Stimulated activated CD4-positive, alpha-beta T cell treated with anti-CD3 and anti-CD28 coated beads, Interleukin-12 subunit alpha, Interleukin-12 subunit beta, amount 100 ng/mL, for 48 hours (primary cell): ENCODE data around the gene HIVEP2.

Source experiments
- DNase-seq, 3 donors: peaks; one replicate each; pipeline ENCODE4 v3.0.0-alpha.2; 2020; ENCODE audit warnings: low read depth in 2 of 3, low spot score in 1 of 3

HIVEP2 gene

DNA sequence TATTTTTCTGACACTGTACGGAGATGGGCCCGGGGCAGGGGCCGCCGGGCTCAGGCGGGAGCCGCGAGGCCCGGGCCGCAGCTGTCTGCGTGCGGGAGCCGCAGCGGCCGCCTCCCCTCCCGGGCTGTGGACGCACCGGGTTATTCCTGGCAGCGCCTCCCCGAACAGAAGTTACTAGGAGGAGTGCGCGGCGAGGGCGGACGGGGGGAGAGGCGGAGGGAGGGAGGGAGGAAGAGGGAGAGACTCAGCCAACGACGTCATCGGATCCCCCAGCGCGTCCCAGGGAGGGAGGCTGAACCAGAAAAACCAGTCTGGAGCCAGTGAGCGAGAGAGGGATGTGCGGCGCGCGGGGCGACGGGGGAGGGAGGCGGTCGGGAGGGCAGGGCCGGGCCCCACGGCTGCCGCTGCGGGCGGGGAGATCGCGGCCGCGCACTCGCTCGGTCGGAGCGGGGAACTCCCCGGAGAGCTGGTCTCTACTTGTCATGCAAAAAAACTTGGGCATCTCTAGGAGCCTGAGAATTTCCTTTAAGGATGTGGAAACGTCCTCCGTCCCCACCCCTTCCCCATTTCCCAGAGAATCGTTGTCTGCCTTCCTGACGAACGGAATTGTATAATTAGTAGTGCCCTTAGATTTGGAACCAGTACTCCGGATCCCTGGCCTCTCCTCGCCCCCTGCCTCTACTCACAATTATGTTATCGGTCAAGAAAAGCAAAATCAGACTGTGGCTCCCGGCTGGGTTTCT, 1.4 kb upstream of the HIVEP2 start:
- peak; percentile 76 to 91 (median 90) for DNase-seq

DNA sequence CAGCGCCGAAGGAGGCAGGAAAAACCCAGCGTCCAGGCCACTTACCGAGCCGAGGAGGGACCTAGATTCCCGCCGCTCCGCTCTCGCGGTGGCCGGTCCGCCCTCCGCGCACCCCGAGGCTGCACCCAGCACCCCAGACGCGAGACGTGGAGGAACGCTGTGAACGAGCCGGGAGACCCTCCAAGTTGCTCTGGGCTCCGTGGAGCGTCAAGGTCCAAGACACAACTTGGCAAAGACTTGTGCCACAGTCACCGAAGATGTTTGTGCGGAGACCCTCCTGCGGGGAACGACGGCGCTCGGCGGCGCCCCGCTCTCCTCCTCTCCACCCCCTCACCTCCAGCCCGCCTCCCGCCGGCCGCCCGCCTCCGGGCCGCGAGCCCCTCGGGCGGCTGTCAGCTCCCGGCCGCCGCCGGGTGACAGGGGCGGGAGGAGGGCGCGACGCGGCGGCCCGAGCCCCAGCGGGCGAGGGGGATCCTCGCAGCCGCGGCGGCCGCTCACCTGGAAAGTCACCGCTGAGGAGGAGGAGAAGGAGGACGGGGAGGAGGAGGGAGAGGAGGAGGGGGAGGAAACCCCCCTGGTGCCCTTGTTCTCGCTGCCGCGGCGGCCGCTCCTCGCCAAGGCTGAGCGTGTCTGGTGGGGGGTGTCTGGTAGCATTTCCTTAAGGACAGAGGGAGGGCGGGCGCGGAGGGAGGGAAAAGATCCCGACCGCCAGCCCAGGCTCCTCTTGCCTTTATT, 637 bp upstream of the HIVEP2 start:
- peak; percentile 27 to 36 (median 30) for DNase-seq

DNA sequence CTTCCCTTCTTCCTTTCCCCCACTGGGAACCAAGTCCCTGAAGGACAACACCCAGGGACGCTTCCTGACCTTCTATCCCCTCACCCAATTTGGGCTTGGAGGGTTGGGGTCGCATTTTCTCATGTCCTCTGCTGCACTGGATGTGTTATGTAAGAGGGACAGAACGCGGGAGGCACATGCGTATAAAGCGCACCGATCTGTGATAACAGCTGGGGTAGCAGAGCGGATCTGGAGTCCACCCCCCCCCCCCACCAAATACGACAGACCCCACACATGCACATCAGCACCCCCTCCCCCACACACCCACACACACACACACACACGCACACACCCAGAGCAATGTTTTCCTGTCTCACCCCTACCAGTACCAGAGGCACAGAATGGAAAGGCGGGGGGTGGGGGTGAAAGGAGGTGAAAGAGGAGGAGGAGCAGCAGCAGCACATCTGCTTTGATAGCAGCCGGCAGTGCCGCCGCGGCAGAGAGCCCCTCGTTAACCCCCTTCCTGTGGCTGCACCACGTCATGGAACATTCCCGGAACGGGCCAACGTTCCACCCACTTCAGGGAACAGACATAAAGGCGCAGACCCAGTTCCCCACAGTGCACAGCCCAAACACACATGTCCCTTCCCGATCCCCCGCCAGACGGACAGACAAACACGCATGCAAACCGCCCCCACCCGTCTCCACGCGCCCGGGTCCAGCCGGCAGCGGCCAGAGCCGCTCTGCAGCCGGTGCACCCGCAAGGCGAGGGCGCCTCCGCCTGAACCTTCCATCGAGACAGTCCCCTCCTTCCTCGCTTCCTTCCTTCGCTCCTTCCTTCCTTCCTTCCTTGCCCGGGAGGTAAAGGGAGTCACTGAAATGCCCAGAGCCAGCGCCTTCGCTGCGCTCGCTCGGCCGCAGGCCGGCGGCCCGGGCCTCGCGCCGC, 590 bp downstream of the HIVEP2 start:
- peak; percentile 84 to 90 (median 87) for DNase-seq

DNA sequence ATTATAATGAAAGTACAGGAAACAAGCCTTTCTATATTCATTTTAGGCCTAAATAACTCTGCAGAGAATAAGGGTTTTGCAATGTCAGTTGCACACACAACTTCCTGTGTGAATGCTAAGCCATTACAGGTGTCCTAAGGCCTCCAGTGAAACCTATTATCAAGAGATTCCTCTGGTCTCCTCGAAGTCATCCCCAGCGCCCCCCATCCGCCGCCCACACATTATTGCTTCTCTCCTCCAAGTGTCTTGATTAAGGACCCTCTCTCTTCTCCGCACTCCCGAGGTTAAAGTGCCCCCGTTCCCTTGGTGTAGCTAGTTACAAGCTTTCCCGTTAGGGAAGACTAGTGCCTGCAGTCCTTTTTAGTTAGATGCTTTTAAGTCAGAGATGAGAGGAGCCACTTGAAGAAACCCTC, 1.3 kb downstream of the HIVEP2 start:
- DNase-seq, result no peak

DNA sequence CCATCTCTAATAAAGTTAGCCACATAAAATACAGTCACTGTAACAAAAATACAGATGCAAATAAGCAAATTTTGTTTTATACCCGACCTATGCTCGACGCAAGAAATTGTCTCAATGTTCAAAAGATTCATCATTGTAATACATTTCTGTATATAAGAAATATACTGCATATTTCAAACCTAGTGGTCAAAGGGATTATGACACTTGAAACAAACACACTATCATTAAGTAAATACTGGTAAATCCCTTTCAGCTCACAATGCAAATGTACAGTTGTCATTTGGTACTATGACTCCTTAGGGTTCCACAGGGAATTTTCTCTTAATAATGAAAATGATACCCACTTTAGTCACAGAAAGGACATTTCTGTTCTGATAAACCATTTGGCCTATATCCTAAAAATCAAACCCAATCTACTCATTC, 2.2 kb downstream of the HIVEP2 start:
- no peak for DNase-seq

DNA sequence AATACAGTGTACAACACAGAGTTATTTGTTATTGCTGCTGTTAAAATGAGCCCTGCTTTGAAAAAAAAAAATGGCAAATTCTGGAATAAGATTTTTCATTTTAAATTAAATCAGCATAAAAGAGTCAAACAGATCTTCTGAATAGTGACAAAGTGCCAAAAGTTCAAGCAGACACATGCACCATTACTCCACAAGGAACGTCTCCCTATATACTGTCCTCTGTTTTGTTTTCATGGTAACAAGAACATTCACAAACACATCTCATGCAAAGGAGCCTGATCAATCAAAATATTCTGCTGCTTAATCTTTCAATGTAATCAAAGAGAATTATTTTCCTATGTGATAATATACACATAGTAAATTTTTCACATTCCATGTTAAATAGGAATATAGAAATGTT, 2.7 kb downstream of the HIVEP2 start:
- no peak for DNase-seq

DNA sequence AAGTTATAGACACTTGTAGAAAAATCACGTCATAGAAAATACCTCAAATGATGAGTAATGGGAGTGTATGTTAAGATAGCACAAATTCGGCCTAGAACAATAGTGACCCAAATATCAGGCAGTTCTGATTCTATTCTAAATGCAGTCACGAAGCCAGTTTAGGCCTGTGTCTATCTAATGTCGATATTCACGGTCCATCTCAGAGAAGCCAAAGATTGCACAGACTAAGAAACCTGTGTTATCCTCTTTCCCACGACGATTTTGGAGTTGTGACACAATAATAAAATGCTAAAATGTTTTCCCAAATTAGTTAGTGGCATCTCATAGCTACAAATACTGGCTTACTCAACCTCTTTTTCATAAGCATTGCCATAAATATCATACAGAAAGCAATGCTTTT, 4.0 kb downstream of the HIVEP2 start:
- DNase-seq, result no peak

DNA sequence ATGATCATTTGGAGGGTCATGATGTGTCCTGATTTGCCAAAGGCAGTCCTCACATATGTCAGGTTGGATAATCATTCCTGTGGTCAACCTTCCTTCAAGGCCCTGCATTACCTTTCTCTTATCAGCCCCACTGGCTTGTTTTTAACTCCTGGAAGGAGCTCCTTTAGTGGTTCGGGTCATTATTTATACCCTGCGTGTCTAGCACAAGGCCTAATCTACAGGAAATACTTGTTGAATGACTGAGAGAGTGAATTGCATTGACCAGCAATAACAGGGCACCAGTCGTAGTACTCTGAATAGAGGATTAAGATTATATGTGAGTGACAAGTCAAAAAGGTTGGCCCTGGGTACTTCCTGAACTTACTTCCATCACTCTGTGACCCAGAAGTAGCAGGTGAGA, 4.5 kb downstream of the HIVEP2 start:
- DNase-seq, result no peak

DNA sequence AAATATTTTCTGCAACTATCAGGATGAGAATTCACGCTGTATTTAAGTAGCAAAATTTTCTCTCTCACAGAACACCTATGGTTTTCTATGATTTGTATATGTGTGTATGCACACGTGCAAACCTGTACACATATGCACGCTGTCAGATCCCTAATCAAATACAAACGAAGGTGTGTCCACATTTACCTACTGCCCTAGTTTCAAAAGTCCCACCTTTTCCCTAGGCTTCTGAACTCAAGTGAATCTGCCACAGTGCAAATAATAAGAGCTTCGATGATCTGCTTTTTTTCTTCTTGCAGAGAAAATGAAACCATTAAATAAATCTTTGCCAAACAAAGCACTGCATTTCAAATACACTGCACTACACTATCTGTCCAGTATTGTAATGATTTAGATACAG, 6.5 kb downstream of the HIVEP2 start:
- no peak for DNase-seq

DNA sequence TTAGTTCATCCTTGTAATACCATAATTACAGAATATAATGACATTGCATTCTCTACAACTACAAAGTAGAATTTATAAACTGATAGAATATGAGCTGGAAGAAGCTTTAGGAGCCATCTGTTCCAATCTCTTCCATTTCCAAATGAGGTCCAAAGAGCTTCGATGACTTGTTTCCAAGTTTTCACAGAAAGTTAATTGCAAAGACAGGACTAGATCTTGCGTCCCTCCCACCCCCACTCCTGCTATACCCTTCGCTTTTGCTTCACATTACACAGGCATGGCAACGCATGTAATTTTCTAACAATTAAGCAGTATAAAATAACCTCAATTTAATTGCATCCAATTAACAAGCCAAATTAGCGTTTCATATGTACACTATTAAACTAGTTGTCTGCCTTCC, 7.0 kb downstream of the HIVEP2 start:
- DNase-seq, result no peak

DNA sequence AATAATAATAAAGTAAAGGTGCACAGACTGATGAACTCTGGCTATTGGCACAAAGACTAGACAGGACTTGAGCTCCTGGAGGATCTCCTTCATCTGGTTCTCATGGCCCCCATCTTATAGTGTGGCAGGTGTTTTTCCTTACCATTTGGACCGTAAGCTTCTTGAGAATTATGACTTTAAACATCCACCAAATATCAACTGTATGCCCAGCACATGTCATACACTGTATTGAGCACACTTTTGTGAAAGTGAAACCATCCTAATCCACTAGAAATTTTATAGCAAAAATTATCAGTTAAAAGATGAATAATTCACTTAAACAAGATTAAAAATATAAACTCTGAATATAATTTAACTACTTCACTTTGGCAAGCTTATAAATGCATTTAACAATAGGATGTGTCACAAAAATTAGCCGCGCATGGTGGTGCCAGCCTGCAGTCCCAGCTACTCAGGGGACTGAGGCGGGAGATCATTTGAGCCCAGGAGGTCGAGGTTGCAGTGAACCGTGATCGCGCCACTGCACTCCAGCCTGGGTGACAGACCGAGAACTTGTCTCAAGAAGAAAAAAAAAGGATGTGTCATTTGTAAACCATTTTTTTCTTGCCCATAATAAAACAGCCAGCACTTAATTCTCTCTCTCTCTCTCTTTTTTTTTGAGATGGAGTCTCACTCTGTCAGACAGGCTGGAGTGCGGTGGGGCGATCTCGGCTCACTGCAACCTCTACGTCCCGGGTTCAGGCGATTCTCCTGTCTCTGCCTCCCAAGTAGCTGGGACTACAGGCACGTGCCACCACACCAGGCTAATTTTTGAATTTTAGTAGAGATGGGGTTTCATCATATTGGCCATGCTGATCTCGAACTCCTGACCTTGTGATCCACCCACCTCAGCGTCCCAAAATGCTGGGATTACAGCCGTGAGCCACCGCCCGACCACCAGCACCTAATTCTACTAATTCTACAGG, 9.1 kb downstream of the HIVEP2 start:
- DNase-seq, result no peak

DNA sequence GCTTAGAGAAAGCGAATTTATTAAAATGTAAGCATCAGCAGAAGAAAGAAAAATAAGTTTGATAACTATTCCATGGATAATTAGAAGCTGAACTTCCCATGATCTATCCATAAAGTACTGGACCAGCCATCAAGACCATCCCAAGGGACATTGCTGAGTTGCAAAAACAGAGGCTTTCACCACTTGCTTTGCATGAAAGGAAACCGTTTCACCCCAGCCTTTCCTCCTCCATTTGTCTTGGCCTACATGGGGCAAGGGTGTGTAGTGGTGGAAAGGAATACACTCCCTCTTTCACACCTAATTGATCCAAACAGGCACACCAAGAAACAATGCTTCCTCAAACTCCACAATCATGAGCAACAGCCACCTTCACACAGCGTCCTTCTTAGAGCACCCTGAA, 10.4 kb downstream of the HIVEP2 start:
- no peak for DNase-seq

DNA sequence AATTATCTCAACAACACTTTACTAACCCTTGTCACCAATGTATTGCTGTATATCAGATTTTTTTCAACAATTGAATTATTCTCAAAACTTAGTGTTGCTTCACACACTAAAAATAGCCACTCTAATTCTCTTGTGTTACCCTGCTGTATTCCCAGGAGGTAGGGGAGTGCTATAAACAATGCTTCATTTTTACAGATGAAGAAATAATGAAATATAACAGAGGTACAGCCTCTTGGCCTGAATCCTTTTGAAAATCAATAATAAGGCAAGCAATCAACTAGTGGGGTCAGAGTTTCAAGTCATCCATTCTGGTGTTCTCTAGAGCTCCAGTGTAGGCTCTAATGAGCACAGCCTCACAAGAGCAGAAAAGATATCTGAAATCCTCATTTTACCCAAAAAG, 10.9 kb downstream of the HIVEP2 start:
- DNase-seq, result no peak

DNA sequence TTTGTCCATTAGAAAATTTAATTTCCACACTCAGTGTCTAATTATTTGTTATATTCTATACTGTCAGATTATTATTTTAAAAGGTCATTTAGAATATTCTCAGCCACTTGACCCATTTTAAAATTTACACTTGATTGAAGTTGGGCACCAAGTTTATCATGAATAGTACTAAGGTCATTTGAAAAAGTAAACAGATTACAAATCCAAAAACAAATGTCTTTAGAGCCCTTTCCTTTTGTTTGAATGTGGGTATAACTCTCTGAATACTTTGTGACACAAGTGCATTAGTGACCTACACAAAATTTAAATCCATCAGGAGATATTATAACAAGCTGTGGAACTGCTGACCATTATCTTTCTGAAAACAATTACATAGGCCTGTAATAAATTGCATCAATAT, 11.3 kb downstream of the HIVEP2 start:
- DNase-seq, result no peak

DNA sequence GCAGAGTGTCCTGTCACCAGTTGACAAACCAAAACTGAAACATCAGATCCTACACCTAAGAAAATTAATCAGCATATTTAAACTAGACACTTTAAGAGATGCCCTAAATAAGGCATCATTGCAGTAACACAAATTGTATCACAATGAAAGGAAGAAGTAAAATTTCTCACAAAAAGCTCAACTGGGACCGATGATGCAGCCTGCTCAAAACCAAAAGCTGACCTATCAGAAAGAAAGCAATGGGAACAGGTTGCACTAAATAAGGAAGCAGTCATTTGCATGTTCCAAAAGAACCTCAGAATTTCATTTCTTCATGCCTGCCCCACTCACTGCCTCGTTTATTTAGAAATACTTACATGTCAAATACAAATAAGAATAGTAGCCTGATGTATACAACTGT, 12.1 kb downstream of the HIVEP2 start:
- no peak for DNase-seq

DNA sequence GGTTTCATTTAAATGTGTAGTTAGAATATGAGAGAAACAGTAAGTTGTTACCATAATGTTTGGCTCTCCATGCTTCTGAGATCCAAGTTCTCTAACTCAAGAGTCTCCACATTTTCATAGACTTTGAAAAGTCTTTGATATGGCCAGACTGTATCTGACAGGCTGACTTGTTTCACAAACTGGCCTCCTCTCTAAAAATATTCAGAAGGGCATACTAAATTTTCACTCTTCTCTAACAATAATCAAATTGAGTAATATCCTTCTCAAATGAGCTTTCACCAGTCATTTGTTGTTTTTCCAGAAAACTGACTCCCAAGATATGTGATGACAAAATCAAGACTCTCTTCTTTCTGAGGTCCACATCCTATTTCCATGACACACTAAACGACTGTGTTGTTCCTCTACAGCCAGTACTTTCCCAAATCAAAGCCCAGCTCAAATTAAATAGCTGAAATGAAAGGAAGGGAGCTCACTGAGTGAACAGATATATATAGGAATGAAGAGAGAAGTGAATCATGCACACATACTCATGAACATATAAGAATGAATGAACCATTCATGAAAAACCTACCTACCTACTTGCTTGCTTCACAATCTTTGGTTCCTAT, 15.1 kb downstream of the HIVEP2 start:
- no peak for DNase-seq

DNA sequence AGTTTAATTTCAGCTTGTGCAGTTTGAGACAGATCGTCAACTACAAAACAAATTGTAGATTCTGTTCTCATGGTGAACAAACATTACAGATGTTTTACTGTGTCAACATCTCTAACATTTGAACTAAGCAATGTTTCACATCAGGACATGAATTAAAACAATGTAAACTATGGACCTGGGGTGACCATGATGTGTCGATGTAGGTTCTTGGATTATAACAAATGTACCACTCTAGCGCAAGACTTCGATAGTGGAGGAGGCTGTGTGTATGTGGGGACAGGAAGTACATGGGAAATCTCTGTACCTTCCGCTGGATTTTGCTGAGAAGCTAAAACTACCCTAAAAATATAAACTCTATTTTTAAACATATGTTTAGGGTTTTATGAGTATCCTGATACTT, 17.1 kb downstream of the HIVEP2 start:
- DNase-seq, result no peak

DNA sequence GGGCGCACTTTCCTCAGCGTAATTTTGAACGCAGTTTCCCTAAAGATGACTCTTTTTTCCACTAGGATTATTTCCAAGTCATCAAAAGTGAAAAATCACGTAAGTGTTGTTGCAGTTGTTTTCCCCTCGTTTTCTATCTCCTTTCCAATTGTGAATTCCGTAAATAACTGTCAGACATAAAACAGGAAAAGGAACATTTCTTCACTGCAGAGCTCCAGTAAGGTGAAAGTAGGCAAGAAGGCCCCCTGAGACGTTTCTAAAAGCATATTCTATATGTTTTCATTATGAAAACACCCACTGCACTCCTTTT, 17.8 kb downstream of the HIVEP2 start:
- DNase-seq, result no peak

DNA sequence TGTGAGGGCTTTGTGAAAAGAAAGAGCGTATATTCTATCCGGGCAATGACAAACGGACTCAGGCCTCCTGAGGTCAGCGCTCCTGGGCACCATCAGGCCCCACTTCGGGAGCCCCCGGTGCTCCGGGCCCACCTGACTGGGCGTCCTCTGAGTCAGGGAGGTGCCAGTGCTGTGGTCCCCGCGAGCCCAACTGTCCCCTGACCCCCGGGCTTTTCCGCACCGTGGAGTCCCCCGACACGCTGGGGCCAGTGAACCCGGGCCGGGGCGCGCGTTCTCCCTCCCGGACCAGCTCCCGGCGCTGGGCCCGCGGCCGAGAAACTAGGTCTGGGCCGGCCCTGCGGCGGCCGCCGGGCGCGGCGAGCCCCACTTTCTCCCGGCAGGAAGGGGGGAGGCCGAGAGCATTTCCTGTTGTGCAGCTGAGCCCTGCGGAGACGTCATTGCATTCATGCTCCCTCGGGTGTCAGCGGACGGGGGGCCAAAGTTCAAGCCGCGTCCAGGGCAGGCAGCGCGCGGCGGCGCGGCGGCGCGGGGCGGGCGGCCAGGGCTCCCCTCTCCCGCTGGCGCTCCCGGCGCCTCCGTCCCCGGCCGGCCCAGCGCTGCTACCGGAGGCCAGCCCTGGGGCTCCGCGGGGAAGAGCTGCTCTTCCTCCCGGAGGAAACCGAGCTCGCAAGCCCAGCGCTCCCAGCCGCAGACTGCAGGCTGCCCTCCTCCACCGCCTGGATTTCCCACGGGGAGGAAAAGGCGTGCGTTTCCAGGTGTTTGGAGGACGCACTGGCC, 18.3 kb downstream of the HIVEP2 start:
- DNase-seq, result peak in 2 of 3 donors; percentile 23 to 53

DNA sequence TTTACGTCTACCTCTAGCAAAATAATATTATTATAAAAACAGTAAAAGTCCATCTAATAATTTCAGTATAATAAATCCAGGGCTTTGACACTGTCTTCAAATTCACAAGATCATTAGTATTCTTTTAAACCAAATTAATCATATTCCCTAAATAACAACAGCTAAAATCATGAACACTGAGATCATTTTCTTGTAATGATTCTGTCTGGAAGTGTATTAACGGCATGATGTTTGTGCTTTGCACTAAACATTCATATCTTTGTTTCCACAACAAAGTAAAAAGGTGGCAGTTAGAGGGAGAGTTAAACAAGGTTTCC, 18.8 kb downstream of the HIVEP2 start:
- no peak for DNase-seq
